ENCODE measurements around the gene ZSWIM5.

DNA sequence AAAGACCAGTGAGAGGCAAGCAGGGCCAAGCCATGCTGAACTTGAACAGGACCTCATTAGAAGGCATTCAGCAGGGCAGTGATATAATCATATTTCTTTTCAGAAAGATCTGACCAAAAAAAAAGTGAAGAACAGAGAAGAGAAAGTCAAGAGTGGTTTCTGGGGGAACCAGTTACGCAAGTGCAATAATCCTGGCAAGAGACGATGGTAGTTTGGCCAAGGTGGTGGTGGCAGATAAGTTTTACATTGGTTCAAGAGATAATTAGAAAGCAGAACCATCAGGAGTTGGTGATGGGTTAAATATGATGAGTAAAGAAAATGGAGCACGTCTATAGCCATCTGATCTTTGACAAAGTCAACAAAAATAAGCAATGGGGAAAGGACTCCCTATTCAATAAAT, 54.3 kb downstream of the ZSWIM5 start:
- TF ChIP-seq GATA3 (IDR thresholded peaks at IDR 0.05; ENCODE audit: low read depth, low read length) = no peak
- TF ChIP-seq GATA2 (IDR thresholded peaks at IDR 0.05; ENCODE audit: low read depth, low read length) = no peak

All from SH-SY5Y (cell line).